GM21576 (cell line): Measurements from ENCODE around the gene PPP4R1.

Source experiments
- ATAC-seq: cut with Tn5 transposase; IDR thresholded peaks from one replicate; pipeline ENCODE4 v1.9.1; 2021; ENCODE audit warnings: mild to moderate bottlenecking, moderate library complexity; ENCODE audit not compliant: unreplicated experiment

The PPP4R1 gene

DNA sequence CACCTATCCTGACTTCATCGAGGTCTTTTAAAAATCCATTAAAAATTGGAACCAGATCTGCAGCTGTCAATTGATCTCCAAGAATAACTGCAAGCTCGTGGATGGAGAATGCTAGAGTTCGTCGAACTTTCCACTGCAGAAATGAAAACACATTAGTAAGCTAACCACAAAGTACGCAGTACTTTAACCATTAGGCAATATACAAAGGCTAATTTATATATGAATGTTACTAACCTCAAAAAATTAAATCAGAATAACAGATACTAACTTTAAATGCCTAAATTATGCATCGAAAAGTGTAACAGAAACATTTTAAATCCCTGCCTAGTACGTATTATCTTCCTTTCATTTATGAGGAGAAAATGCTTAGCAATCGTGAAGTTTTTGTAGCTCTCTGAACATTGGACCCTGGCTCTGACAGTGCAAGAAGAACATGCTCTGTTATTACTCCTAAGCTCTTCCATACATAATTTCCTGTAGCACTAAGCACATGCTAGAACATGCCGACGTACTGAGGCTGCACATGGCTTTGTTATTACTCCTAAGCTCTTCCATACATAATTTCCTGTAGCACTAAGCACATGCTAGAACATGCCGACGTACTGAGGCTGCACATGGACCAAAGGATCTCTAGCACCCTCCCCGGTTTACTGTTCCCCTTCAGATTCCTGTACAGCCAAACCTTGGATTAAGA lies 57.0 kb downstream of the PPP4R1 start:
- no peak for ATAC-seq

DNA sequence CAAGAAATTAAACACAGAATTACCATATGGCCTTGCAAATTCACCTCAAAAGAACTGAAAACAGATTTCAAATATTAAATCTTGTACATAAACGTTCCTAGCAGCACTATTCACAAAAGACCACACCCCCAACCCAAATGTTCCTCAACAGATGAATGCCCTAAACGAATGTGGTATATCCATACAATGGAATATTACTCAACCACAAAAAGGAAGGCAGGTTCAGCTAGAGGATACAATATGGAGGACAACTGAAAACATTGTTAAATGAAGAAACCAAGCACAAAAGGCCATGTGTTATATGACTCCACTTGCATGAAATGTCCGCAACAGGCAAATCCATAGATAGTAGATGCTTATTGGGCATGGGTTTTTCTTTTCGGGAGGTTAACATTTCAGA lies 61.7 kb downstream of the PPP4R1 start:
- ATAC-seq = no peak

DNA sequence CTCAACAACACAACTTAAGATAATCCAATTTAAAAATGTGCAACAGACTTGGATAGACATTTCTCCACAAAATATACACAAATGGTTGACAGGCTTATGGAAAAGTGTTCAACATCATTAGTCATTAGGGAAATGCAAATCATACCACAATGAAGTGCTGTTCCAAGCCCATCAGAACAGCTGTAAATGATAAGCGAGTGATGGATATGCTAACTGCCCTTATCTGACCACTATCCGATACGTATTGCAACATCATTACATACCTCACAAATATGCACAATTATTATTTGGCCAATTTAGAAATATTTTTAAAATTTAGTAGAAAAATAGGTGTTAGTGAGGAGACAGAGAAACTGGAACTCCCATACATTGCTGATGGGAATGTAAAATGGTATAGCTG lies 62.2 kb downstream of the PPP4R1 start:
- no peak for ATAC-seq

DNA sequence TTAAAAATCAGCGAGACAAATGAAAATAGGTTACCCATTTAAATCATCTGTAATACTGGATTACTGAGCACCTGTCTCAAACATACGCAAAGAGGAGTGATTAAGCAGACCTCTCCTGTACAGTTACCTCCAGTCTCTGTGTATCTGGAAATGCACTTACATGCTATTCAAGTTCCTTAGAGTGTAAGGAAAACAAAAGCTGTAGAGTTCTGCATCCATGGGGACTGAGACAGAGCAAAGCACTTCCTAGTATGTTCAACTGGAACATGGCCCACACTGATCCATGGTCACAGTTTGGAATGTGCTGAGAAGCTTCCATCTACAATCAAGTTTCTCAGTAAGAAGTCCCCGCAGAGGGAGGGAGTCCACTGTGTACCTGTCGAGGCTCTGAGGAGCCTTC lies 63.9 kb downstream of the PPP4R1 start:
- ATAC-seq = no peak

DNA sequence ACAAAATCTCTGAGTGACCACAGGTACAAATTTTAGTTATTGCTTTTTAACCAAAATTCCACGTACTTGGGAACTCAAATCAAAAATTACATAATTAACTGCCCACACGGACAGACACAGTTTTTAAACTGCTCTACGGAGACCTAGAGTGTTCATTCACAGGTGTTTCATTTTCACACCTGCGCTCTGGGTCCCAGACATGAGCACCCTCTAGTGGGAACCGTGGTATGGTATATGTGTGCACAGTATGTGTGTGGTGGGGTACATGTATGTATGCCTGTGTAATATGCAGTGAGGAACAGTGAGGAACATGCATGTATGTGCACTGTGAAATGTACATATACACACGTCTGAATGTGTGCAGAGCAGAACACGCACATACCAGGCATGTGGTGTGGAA lies 65.0 kb downstream of the PPP4R1 start:
- ATAC-seq = no peak

DNA sequence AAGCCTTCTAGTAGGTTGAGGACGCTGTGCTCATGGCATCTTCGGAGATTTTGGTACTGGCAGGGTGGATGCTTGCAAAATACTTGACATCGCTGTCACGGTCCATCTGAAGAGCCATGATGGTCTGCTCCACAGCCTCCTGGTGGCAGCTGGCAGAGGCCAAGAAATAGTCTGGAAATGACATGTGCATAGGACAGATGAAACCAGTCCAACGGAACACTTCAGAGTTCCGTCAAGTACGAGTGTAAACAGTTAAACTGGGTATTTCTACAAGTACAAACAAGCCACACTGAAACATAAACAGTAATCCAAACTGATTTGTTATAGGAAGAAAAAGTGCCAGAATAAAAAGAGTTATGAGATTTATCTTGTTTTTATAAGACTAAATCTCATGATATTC lies 66.6 kb downstream of the PPP4R1 start:
- no peak for ATAC-seq

DNA sequence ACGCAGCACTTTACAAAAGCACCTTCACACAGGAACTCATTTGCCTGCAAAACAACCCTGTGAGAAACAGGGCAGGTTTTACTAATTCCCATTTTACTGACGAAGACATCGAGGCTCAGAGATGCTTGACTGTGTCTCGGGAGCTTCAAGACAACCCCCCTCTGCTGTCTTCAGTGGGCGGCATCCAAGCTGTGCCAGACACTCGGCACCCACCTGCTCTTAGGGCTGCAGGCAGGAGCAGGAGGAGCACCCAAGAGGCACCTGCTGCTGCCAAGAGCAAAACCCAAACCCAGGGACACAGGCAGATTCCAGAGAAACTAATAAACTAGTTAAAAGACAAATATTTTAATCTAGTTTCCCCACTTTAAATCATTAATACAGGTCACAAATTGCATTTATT lies 67.9 kb downstream of the PPP4R1 start:
- ATAC-seq = no peak

DNA sequence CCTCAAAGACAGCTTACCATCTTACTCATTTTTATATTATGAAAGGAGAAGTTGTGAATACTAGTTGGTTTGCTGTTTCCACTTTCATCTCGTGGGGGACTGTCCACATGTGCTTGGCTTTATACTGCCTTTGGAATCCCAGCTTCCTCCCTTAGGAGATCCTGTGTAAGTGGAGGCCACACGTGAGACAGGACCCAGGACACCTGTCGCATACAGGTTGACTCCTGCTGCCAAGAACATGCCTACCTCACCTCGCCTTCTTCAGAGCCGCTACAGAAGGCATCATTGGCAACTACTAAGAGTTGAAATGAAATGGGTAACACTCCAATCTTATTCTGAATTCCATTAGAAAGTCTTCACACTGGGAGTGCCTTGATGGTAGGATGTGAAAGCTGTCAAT lies 69.3 kb downstream of the PPP4R1 start:
- ATAC-seq = no peak

DNA sequence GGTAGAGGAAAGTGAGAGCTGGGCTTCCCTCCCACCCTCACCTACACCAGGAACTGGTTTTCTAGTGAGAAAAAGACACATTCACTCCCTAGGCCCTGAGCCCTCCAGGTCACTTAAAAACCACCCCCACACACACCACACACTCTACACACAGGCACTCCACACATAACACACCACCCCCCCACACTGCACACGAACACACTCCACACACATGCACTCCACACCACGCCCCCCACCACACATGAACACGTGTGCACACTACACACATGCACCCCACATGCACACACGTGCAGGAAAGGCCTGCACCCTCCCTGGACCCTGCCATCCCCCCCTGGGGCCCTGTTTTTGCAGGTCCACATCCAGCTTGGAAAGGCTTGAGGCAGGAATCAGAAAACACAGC lies 71.4 kb downstream of the PPP4R1 start:
- no peak for ATAC-seq

DNA sequence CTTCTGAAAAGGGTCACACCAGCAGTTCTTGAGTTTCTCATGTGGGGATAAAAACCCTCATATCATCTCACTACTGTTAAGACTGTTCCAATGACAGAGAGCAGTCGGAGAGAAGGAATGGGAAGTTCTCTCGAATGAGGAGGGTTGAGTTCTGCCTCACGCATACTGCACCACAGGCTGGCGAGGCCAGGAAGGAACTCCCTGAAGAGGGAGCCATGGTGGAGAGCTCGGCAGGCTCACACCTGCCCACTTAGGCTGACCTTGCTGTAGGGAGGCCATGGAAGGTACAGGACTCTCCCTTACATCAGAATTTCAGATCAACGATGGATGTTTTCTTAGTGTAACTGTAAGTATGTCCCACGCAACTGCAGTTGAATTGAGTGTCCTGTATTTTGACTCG lies 74.4 kb downstream of the PPP4R1 start:
- ATAC-seq = no peak

DNA sequence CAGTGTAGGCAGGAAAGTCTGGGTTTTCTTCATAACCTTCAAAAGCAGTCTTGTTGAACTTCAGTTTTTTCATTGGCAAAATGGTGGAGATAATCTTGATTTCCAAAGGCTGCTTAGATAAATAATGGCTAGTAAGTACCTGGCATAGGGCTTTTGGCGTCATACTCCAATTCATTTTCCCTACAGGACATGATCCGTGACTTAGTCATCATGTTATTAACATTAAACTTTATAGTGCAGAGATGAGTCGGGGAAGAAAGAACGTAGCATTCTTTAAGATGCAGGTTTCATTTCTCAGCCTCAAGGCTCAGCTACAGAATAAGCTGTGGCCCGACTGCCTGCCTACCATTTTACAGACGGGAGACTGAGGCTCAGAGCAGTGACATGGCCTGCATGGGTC lies 75.1 kb downstream of the PPP4R1 start:
- no peak for ATAC-seq

DNA sequence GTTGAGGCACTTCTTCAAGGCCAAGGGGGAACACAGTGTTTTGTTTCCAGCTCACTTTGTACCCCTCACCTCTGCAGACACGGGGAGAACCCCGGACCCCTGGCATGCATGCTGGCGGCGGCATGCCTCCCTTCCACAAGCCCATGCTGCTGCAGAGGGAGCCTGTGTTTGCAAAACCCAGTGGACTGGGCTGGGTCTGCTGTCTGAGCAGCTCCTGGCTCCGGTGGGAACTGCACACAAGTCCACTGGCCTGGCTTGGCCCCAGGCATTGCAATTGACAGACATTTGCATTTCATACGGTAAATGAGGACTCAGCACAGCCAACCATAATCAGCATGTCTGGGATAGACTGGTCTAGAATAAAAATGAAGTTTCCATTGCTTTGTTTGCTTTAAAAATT lies 76.7 kb downstream of the PPP4R1 start:
- no peak for ATAC-seq

DNA sequence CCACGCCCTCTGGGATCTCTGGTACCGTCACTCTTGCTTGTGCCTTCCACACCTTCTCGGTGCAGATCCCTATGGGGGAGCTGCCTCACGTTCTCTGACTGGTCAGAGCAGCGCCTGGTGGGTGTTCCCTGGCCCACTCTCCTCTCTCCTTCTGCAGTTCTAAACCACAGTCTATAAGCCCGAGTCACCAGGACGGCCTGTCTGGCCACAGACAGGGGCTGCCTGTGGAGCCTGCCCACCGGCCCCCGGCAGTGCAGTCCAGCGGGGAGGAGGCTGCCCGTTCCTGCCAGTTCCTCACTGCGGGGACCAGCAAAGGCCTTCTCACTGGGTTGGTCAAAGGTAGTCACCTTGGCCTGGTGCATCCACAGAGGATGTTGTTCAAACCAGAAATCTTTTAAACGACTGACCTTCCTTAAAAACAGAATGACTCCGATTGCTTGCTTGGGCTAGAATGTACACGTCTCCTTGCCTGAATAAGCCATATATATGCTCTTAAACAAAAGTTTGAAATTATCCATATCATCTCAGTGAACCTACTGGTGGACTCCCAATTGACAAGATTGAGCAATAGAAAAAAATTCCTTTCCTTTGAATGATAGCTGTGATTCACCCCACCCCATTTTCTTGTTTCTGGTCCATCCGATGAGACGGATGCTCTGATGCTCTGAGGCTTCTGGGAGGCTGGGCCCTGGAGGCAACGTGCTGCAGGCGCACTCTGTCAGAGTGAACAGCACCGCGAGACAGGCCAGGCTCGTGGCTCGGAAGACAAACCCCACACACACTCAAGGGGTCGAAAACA lies 77.8 kb downstream of the PPP4R1 start:
- ATAC-seq = no peak

DNA sequence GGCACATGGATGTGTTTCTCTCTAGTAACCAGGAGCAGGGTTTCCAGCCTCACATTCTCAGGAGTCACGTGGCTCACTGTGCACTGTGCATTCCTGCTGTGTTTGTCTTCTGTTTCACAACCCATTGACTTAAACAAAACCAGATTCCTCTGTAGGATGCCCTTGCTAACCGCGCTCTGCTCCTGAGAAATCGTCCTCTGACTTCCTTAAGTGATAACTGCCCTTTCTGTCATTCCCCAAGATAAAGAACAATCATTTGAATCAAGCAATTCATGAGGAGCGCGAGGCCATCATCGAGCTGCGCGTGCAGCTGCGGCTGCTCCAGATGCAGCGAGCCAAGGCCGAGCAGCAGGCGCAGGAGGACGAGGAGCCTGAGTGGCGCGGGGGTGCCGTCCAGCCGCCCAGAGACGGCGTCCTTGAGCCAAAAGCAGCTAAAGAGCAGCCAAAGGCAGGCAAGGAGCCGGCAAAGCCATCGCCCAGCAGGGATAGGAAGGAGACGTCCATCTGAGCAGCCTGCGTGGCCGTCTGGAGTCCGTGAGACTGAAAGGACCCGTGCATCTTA lies 78.8 kb downstream of the PPP4R1 start:
- ATAC-seq = no peak

DNA sequence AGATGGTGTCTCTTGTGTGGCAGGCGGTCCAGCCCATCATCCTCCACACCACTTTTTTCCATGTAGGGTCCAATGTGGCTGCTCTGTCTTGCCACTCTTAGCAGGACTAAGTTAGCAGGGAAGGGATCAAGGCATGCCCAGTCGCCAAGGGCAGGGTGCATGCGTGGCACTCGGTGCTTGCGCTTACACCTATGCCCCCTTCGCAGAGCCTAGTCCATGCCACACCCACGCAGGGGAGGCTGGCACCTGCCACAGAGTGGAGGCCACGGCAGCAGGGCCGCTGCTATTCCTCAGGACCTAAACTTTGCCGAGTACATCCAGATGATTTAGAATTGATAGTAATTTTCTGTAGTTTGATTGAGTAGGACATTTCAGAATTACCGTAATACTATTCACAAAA lies 79.5 kb downstream of the PPP4R1 start:
- ATAC-seq = no peak

DNA sequence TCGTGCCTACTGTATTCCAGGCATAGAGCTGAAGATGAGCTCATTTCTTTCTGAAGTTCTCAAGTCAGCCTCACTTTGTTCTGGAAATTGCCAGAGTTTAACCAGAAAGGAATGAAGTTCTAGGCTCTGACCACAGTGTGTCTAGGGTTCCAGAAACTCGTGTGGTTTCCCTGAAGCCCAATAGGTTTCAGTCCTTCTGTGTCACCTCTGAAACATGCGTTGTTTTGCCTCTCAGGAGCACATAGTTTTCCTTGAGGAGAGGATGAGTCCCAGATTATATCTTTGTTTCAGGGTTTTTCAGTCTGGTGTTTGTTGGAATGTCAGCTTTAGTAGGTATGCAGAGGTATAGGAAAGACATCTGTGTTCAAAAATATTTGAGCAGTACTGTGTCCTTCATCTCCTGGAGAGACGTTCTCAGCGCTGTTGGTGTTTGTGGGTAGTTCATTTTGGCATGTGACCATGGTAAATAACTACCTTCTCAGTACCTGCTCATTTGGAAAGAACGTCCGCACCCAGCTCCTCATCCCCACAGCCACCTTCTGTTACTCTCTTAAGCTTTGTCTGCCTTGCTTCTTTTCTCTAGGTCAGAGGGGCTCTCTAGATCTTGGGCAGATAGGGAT lies 82.5 kb downstream of the PPP4R1 start:
- ATAC-seq = no peak

DNA sequence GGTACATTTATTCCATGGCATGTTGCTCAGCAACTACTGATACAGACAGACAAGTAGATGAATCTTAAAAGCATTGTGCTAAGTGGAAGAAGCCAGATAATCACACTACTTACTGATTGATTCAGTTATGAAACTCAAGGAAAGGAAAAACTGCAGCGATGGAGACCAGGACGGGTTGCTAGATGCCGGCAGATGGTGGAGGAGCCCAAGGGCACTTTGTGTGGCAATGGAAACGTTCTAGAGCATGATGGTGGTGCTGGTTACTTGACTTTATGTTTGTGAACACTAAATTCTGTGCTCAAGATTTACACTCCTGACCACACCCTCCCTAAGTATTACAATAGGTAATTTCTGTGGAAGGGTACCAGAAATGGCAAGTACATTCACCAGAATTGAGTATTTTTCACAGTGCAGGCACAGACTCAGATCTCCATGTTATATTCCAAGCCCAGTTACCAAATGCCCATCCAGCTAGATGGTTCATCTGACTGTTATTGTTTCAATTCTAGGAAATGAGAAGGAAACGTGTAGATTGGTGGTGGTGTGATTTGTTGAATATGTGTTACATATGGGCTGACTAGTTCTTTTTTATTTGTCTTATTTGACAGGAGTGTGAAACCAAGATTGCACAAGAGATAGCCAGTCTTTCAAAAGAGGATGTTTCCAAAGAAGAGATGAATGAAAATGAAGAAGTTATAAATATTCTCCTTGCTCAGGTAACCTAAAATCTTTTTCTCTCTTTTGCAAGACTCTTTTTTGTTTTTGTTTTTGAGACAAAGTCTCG lies 83.9 kb downstream of the PPP4R1 start:
- no peak for ATAC-seq

DNA sequence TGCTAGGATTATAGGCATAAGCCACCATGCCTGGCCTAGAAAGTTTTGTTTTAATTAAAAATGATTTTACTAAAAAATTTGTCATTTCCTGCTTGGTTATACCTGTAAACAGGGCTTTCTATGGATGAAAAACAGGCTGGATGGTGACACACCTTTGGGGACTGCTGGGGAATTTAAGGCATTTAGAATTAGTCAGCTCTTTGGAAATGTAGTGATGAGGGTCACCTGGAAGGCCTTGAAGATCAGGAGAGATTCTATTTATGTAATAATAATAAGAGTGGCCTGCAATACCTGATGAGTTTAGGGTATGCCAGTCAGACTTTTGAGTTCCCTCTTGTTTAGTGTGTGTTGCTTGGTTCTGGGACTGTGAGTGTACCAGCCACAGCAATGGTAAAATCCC lies 87.9 kb downstream of the PPP4R1 start:
- ATAC-seq = no peak

DNA sequence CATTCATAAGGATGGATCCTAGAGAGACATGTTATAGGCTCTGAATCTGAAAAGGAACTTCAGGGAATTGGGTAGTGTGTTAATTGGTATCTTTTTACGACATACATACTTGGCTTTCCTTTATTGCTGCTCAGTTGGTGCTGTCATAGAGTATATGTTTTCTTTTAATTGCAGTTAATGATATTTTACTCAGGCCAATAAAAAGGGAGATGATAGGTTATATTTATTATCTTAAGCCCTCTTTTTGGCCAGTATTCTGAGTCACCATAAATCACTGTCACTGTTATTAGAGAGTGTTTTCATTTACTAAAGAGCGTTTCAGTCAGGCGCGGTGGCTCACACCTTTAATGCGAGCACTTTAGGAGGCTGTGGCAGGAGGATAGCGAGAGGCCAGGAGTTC lies 91.4 kb downstream of the PPP4R1 start:
- ATAC-seq = no peak

DNA sequence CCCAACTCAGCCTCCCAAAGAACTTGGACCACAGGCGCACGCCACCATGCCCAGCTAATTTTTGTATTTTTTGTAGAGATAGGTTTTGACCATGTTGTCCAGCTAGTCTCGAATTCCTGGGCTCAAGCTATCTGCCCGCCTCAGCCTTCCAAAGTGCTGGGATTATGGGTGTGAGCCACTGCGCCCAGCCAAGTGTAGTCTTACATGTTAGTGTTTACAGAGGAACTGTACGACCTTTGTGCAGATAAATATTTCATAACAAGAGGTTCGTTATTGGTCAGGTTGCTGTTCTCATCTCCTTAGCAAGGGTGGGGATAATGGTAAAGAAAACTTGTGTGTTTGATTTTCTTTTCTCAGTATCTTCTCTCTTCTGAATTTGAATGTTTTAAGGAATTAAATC lies 92.6 kb downstream of the PPP4R1 start:
- no peak for ATAC-seq

DNA sequence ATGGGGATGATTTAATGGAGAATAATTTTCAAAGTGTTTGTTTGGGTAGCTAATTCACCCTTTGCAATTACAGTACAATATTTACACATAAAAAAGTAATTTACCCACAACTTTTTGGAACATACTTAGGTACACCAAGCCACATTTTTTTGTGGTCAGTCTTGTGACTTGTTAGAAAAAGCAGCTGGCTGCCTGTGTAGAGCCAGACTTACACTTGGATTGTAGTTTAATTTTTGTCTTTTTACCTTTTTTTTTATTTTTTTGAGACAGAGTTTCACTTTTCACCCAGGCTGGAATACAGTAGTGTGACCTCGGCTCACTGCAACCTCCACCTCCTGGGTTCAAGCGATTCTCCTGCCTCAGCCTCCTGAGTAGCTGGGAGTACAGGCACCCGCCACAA lies 93.7 kb downstream of the PPP4R1 start:
- no peak for ATAC-seq
